OCI-M2 (cell line): ENCODE data around the gene TK1.
"Not testable (repeated sequence)": the region's sequence is repeated elsewhere in the genome, so short reads cannot be mapped to it uniquely, and the experiment has no call there.

ENCODE experiments used
- DNase-seq: peaks from one replicate; lab custom pipeline; 2025; ENCODE audit not compliant: unreplicated experiment; lab: John Stamatoyannopoulos, UW

Gene TK1

DNA sequence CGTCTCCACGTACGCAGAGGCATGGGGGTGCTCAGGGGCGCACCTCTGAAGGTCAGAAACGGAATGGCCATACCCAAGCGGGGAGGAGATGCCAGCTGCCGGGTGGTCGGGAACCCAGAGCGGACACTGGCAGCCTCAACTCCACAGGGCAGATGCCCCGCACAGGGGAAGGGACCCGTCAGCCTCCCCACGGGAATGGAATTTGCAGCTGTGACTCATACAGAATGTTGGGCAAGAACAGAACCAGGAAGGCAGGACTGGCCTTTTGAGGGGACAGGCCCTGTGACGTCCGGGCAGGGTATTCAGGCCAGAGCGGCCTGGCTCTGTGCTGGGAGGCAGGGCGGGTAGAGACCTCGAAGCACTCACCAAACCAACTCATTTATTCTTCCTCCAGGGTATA lies 7.5 kb downstream of the TK1 start:
- no peak for DNase-seq

DNA sequence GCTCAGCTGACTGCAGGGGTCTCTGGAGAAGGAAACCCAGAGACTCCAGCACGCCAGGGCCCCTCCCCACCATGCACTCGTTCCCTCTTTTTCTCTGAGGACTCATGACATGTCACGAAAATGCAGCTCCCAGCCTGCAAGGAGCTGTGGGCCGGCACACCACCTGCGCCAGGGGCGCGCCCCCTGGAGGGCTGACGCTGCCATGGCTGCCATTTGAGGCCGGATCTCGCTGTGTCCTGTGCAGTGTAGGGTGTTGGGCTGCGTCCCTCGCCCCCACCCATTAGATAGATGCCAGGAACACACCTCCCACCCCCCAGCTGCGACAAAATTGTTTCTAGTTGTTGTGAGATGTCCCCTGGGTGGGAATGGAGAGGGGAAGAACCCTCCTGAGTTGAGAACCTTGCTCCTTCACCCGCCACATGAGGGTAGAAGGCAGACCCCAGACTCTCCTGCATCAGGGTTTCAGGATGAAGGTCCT lies 10.3 kb downstream of the TK1 start:
- DNase-seq: no peak

DNA sequence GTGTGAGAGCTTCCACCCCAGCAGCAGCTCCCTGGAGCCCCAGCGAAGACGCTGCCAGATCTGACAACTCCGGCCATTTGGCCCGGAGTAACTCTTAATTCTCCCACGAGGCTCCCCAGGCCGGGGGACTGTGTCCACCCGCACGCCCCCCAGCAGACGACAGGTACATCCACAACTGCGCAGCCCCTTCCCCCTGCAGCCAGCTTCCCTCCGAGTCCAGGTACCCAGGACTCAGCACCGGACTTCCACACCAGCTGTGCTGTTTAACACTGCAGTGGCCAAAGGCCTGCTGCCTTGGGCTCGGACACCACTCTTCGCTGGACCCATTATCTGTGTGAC lies 11.2 kb downstream of the TK1 start:
- no peak for DNase-seq

DNA sequence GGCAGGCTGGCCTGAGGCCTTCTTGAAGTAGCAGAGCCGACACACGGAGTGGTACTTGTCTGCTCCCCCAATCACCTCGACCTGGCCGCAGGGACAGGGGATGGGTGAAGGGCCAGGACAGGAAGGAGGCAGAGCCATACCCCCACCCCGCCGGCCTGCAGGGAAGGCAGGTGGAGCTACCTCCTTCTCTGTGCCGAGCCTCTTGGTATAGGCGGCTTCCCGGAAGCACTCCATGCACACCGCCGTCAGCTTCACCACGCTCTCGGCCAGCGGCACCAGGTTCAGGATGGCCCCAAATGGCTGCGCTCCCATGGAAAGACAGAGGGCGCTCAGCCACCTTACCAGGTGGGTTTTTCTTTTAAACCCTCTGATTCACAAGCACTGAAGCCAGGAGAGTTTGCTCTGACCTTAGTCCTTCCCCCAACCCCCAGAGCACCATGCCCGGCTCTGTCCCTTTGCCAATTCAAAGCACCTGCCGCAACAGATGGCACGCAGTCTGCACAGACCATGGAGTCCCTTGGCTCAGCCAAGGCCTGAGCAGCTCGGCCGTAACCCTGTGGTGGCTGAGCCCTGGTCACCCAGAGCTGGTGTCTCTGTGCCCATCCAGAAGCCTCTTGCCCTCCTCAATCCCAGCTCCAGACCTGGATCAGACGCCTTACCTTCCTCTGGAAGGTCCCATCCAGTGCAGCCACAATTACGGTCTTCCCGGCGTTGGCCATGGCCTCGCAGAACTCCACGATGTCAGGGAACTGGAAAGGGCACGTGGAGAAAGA lies 11.8 kb downstream of the TK1 start:
- DNase-seq: no peak

DNA sequence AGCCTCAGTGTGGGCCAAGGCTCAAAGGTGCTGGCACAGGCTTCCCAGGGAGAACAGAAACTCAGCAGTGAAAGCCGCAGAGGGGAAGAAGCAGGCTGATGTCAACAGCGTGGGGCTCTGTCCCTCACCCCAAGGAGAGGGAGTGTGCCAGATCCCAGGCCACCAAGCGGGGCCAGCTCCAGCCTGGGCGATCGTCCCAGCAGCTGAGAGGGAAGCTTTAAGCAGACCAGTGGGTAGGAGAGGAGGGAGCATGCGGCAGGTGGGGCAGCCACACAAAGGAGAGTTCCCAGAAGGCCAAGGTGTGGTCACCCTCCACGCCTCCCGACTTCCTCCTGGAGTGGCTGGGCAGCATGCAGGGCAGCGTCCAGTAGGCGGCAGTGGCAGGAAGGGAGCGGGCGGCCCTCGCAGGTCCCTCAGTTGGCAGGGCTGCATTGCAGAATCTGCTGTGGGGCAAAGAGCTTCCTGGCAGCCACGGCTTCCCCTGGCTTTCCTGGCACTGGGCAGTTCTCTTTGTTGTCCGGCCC lies 12.4 kb downstream of the TK1 start:
- no peak for DNase-seq

DNA sequence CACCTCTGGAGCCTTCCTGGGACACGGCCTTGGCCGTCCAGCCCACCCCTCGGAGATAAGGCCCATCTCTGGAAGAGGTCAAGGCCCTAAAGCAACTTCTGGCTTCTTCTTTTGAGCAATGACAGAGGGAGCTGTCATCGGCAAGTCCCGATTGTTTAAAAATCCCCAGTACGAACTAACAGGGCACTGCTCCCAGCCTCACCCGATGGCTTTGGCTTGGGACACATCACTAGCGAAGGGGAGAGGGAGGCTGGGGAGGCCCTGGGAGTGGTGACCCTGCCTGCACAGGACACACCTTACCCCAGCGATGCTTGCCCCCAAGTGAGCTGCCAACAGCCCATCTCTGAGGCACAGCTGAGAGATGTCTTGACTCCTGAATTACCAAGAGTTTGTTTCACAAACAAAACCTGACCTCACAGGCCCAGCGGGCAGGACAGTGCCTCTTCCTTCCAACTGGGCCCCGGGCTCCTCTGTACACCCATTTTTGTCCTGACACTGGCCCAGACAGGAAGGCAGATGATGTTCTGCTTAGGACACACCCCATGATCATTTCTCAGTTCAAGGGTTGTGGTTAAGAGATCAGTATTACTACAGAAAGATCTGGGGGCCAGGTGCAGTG lies 13.6 kb downstream of the TK1 start:
- DNase-seq: no peak

DNA sequence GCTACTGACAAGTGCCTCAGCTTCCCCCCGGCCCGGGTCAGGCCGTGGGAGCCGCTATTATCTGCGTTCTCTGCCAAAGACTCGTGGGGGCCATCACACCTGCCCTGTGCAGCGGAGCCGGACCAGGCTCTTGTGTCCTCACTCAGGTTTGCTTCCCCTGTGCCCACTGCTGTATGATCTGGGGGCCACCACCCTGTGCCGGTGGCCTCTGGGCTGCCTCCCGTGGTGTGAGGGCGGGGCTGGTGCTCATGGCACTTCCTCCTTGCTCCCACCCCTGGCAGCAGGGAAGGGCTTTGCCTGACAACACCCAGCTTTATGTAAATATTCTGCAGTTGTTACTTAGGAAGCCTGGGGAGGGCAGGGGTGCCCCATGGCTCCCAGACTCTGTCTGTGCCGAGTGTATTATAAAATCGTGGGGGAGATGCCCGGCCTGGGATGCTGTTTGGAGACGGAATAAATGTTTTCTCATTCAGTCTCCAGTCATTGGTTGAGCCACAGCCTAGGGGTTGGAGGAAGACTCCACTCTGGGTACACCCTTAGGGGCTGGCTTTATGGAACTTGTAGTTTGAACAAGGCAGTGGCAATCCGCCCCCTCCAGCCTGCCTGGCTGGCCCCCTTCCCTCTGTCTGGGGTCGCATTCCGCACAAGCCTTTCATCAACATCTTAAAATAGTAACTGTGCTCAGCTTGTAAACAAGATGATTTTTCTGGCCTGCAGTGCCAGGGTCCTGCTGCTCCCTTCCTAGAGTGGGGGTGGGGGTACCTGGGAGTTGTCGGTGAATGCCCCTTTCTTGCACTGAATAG lies 14.4 kb downstream of the TK1 start:
- DNase-seq: no peak

DNA sequence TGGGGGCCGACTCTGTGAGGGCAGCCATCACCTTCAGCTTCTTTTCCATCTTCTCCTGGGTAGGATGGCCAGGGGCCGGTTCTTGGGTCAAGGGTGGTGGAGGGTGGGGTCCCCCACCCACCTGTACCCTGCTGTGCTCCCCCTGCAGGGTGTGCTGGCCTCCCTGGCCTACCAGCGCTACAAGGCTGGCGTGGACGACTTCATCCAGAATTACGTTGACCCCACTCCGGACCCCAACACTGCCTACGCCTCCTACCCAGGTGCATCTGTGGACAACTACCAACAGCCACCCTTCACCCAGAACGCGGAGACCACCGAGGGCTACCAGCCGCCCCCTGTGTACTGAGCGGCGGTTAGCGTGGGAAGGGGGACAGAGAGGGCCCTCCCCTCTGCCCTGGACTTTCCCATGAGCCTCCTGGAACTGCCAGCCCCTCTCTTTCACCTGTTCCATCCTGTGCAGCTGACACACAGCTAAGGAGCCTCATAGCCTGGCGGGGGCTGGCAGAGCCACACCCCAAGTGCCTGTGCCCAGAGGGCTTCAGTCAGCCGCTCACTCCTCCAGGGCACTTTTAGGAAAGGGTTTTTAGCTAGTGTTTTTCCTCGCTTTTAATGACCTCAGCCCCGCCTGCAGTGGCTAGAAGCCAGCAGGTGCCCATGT lies 15.1 kb downstream of the TK1 start:
- not testable (repeated sequence) for DNase-seq

DNA sequence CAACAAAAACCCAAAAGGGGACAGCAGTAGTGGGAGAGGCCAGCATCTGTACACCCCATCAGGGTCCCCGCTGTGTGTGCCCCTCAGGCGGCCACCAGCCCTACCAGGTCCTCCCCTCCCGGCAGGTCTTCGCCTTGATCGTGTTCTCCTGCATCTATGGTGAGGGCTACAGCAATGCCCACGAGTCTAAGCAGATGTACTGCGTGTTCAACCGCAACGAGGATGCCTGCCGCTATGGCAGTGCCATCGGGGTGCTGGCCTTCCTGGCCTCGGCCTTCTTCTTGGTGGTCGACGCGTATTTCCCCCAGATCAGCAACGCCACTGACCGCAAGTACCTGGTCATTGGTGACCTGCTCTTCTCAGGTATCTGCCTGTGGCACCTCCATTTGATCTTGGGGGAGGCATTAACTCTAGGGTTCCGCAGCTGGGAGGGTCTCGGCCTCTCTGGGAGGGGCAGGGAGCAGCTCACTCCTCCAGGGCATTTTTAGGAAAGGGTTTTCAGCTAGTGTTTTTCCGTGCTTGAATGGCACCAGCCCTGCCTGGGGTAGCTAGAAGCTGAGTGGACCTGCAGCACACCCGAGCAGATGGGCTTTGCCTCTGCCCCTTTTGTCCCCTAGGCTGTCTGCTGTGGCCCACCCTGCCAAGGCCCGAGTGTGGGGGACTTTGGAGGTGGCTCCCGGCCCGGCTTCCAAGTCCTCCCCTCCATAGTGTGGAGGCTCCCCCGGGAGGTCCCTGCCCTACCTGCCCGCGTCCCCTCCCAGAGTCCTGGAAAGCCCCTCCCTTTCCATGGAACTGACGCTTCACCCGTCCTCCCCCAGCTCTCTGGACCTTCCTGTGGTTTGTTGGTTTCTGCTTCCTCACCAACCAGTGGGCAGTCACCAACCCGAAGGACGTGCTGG lies 15.9 kb downstream of the TK1 start:
- DNase-seq: no peak

DNA sequence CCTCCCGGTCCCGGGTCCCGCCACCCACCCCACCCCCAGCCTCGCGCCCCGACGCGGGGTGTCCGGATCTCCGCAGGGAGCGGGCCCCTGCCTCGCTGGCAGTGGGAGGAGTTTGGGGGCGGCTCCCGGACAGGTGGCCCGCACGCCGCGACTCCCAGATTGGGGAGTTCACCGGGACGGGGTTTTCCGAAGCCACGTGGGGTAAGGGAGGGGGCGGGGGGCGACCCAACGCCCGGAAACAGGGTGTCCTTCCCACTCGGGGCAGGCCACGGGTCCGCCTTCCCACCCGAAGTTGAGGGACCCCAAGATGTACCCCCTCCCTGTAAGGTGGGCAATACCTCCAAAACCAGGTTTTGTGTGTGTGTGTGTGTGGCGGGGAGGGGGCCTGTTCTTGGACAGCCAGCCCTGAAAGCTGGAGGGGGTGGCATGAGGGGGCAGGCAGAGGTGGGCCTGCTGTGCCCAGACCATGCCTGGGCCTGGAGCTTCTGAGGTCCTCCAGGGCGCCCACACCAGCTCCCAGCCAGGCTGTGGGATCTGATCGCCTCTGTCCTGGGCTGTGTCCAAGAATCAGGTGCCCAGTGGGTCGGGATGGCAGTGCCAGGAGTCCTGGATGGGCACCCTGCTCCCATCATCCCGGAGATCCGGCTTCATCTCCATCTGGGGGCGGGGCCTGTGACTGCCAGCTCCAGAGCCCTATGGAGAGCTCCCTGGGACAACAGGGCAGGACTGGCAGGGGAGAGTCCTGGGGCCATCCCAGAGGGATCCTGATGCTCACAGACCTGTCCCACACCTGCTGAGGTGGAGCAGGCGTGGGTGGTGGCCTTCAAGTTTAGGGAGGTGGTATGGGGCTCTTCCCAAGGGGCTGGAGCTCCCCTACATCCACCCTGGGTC lies 17.7 kb downstream of the TK1 start:
- DNase-seq: no peak

DNA sequence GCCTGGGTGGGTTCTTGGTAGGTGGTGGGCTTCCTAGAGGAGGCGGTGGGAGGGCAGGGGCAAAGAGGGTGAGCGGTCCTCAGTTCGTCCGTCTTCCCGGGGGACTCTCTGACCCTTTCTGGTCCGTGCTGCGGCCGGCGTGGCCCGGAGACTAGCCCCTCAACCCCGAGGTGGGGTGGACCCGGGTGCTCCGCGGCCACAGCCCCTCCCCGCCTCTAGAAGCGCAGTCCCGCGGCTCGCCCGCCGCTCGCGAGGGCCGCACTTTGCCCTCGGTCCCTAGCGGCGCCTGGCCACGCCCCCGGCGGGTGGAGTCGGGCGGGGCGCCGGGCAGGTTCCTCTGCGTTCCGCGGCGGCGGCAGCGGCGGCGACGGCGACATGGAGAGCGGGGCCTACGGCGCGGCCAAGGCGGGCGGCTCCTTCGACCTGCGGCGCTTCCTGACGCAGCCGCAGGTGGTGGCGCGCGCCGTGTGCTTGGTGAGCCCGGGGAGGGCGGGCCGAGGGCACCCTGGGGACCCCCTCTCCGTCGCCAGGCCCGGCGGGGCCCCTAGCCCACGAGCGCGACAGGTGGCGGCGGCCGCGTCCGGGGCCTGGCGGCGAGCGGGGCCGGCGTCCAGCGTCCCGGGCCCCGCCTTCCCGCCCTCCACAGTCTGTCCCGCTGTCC lies 18.5 kb downstream of the TK1 start, which contains the start of gene SYNGR2:
Gene SYNGR2, plus strand, starts transcription at position 340 of the 661 bp plus-strand sequence. Its CDS starts 36 bp downstream, at position 376.
- DNase-seq: no peak

DNA sequence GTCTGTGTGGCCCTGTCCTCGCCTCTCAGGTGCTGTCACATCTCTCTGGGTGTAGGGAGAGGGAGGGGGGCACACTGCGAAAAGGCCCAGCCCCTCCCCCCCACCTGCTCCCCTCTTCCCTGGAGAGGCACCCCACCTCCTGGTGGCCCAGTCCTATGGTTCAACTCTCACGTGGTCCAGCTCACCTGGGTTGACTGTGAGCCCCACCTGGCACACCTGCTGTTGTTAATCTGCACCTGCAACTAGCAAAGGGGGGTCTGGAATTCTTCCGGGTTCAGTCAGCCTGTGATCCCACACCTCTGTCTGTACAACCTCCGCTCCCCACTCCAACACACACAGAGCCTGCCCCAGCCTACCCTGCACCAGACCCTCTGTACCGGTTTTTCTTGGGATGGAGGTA lies 20.4 kb downstream of the TK1 start:
- no peak for DNase-seq

DNA sequence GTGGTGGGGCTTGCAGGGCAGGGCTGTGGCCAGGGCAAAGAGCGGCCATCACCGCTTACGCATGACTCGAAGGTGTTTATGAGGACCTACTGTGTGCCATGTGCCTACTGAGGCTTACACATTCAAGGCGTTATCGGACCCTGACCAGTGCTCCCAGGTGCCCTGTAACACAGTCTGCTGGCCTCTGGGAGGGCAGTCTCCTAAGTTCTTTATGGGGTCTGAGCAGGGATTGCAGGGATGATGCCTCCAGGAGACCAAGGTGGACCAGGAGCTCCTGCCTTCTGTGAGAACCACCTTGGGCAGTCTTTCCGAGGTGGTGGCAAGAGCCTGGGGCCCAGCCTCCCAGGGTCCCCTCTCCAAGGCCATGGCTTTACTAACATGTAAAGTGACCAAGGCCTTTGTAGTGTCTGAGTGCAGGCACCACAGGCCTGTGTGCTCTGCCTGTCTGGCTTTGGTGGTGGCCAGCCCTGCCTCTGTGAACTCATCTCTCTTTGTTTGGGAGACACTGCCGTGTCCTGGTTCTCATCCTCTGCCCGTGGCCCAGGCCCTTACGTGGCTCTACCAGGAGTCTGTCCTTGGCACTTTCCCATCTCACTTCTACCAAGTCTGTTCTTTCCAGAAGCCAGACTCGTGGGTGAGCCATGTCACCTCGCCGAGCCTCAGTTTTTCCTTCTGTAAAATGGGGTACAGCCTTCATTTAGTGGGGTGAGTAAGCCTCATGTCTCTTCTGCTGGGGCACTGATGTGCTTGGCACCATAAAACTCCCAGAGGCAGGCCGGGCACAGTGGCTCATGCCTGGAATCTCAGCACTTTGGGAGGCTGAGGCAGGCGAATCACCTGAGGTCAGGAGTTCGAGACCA lies 21.9 kb downstream of the TK1 start:
- DNase-seq: no peak

DNA sequence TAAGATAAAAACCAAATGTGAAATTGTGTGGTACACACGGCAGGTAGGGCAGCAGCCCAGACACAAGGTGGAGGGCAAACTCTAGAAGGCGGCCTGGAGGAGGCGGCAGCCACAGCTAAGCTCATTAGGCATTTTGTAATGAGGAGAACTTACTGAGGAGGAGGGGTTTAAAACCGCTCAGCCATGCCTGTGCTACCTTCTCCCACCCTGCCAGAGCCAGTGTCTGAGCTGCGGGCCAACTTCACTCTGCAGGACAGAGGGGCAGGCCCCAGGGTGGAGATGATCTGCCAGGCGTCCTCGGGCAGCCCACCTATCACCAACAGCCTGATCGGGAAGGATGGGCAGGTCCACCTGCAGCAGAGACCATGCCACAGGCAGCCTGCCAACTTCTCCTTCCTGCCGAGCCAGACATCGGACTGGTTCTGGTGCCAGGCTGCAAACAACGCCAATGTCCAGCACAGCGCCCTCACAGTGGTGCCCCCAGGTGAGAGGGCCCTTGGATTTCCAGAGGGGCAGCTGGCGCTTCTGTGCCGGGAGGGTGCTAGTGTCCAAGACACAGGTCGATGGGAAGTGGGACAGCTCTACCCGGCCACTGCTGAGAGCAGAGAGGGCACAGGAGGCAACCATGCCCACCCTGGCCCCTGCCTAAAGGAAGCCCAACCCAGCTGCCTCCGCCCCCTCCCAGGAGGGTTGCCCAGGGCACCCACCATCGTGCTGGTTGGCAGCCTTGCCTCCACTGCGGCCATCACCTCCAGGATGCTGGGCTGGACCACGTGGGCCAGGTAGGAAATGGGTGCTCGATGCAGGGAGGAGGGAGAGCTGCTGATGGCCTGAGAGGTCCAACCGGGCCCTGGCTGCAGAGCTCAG lies 22.7 kb downstream of the TK1 start:
- DNase-seq: no peak

DNA sequence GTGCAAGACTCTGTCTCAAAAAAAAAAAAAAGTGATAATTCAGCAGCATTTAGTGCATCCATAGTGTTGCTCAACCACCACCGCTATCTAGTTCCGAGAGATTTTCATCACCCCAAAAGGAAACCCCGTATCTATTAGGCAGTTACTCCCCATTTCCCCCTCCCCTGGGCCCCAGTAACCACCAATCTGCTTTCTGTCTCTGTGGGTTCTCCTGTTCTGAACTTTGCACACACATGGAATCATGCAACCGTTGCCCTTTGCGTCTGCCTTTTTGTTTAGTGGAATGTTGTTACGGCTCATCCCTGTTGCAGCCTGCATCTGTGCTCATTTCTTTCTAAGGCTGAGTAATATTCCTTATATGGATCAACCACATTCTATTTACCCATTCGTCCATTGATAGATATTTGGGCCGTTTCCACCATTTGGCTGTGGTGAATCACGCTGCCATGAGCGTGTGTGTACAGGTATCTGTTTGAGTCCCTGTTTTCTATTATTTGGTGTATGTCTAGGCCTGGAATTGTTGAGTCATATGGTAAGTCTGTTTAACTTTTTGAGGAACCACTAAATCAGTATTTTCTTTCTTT lies 27.2 kb downstream of the TK1 start:
- DNase-seq: no peak
